ENCODE data around the gene DENND6B. TPM values are rescaled to one million over a fixed set of nuclear protein-coding genes. Genes with fewer than 3 reads are reported as not detected.
"Not testable (repeated sequence)": the region's sequence is repeated elsewhere in the genome, so short reads cannot be mapped to it uniquely, and the experiment has no call there.

DENND6B gene
- polyA plus RNA-seq, 4 donors = 1.9 to 4.5 (median 2.5) TPM

DNA sequence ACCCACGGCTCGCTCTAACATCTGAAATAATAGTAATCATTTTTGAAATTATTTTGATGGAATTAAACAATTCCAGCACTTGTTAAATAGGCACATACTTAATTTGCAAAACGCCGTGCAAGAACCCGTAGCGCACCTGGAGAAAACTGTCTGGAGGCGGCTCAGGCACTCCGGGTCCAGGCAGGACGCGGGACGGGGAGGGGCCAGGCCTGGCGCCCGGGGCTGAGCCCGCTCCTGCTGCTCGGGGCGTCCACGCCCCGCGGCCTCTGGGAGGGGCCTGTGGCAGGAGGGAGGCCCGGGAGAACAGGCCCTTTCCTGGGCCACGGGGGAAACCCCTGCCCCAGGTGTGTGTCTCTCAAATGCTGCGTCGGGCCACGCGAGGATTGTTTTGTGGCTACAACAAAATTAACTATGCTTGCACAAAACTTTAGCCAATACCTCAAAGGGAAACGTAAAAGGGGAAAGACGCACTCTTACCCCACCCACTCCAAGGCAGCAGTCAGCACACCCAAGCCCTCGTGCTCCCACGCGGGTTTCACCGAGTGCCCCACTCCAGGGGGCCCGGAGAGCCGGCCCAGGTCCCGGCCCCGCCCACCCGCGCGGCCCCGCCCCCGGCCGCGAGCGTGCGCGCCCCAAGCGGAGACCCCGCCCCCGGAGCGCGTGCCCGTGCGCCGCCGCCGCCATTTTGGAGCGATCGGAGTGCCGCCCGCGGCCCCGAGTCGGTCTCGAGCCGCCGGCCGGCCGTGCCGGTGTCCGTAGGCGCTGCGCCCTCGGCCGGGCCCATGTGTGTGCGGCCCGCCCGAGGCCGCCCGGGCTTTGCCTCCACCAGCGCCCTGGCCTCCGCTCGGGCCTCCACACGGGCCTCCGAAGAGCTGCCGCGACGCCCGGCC is 16.1 kb upstream of the DENND6B start, which contains the start of gene PPP6R2:
TSS of gene PPP6R2 (plus strand) at position 677 of the 890 bp plus-strand sequence. CDS start 50,582 bp downstream, outside the sequence.
- peaks cover 0 to 7% (median 0%) of the 10 kb centered on the region in 3 donors for H3K4me1 ChIP-seq (ENCODE audit: control insufficient read depth in 3 of 3, insufficient read depth in 2 of 3, low read depth in 1 of 3, low read length in 2 of 3)
- no peaks in the 10 kb centered on the region for H3K9me3 ChIP-seq (ENCODE audit: control insufficient read depth in 2 of 2, insufficient read depth in 1 of 2, low read depth in 1 of 2, low read length in 1 of 2)
- DNase-seq (peak; percentile 82 to 90), FAIRE-seq (no peak)
- H3K27ac ChIP-seq (ENCODE audit: low read depth in 1 of 3, low read length in 2 of 3) = peak within 1 kb of the TSS; percentile 47 to 83 (median 68)
- peaks cover 0 to 10% (median 1%) of the 10 kb centered on the region in 3 donors for H3K36me3 ChIP-seq (ENCODE audit: control insufficient read depth in 3 of 3, insufficient read depth in 2 of 3, low read depth in 1 of 3, low read length in 3 of 3)
- WGBS, 3 donors = 0% methylated on average over 44 to 87 of the region's 87 CpGs
- peak within 1 kb of the TSS; percentile 60 to 94 (median 81) for H3K4me3 ChIP-seq (ENCODE audit: low read depth in 1 of 3, low read length in 3 of 3)
- no peaks in the 10 kb centered on the region for H3K27me3 ChIP-seq (ENCODE audit: control insufficient read depth in 3 of 3, insufficient read depth in 3 of 3, low read length in 3 of 3)

DNA sequence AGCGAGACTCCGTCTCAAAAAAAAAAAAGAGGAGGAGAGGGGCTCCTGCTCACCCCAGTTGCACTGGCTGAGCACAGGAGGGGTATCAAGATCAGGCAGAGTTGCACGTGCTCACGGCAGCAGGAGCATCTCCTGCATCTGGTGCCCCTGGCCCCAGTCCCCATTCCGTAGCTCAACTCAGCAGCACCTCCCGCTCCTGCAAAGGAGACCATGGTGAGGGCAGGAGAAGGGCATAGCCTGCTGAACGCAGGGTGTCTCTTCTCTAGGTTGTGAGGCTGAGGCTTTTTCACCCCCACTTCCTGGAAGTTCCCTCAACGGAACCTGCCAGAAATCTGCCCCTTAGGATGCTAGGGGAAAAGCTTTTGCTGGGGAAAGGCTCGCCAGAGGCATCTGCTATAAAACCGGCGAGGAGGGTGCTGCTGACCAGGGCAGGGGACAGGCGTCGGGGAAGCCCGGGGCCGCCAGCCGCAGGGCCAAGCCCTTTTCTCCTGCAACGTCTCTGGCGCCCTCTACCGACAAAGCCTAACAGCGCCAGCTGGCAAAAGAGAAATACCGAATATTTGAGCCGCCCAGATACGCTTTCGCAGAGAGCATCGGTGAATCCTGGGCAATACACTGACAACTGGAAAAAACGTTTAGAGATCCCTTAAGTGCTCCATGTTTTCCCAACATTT is 15.3 kb upstream of the DENND6B start:
- Histone ChIP-seq H3K36me3 (ENCODE audit: control insufficient read depth in 3 of 3, insufficient read depth in 2 of 3, low read depth in 1 of 3, low read length in 3 of 3) (peaks cover 0 to 6% (median 1%) of the 10 kb centered on the region in 3 donors), H3K27me3 (ENCODE audit: control insufficient read depth in 3 of 3, insufficient read depth in 3 of 3, low read length in 3 of 3) (no peaks in the 10 kb centered on the region), H3K4me1 (ENCODE audit: control insufficient read depth in 3 of 3, insufficient read depth in 2 of 3, low read depth in 1 of 3, low read length in 2 of 3) (peaks cover 0 to 7% (median 0%) of the 10 kb centered on the region in 3 donors), H3K4me3 (ENCODE audit: low read depth in 1 of 3, low read length in 3 of 3) (peak overlapping the region; percentile 52 to 94 (median 81)), H3K9me3 (ENCODE audit: control insufficient read depth in 2 of 2, insufficient read depth in 1 of 2, low read depth in 1 of 2, low read length in 1 of 2) (no peaks in the 10 kb centered on the region), H3K27ac (ENCODE audit: low read depth in 1 of 3, low read length in 2 of 3) (peak overlapping the region; percentile 43 to 83 (median 68))
- FAIRE-seq = no peak
- DNase-seq = peak; percentile 84 to 93
- 0 to 13% (median 4%) methylated on average over 22 to 26 of the region's 26 CpGs for whole genome bisulfite sequencing, 3 donors

DNA sequence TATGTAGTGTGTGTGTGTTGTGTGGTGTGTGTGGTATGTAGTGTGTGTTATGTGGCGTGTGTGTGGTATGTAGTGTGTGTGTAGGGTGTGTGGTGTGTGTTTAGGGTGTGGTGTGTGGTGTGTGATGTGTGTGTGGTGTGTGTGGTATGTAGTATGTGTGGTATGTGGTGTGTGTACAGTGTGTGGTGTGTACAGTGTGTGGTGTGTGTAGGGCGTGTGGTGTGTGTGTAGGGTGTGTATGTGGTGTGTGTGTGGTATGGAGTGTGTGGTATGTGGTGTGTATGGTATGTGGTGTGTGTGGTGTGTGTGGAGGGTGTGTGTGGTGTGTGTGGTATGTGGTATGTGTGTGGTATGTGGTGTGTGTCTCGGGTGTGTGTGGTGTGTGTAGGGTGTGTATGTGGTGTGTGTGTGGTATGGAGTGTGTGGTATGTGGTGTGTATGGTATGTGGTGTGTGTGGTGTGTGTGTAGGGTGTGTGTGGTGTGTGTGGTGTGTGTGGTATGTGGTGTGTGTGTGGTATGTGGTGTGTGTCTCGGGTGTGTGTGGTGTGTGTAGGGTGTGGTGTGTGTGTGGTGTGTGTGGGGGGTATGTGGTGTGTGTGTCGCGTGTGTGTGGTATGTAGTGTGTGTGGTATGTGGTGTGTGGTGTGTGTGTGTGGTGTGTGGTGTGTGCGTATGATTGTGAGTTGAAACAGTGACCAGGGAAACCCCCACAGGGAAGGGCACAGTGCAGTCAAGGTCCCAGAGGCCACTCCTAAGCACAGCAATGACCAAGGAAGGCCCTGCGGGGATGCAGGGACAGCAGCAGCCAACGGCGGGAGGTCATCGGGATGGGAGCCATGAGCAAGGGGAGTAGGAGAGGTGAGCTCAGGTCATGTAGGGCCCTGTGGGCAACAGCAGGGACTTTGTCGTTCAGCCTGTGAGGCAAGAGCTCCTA is 13.4 kb upstream of the DENND6B start:
- Histone ChIP-seq H3K27ac (ENCODE audit: low read depth in 1 of 3, low read length in 2 of 3) (no peak overlapping the region), H3K9me3 (ENCODE audit: control insufficient read depth in 2 of 2, insufficient read depth in 1 of 2, low read depth in 1 of 2, low read length in 1 of 2) (no peaks in the 10 kb centered on the region), H3K4me3 (ENCODE audit: low read depth in 1 of 3, low read length in 3 of 3) (no peak overlapping the region), H3K4me1 (ENCODE audit: control insufficient read depth in 3 of 3, insufficient read depth in 2 of 3, low read depth in 1 of 3, low read length in 2 of 3) (peaks cover 0 to 3% (median 0%) of the 10 kb centered on the region in 3 donors), H3K27me3 (ENCODE audit: control insufficient read depth in 3 of 3, insufficient read depth in 3 of 3, low read length in 3 of 3) (no peaks in the 10 kb centered on the region), H3K36me3 (ENCODE audit: control insufficient read depth in 3 of 3, insufficient read depth in 2 of 3, low read depth in 1 of 3, low read length in 3 of 3) (no peaks in the 10 kb centered on the region)
- WGBS, 3 donors = 68 to 75% (median 75%) methylated on average over 12 of the region's 12 CpGs
- peak in 1 of 2 donors; percentile 16 for DNase-seq
- FAIRE-seq = no peak

DNA sequence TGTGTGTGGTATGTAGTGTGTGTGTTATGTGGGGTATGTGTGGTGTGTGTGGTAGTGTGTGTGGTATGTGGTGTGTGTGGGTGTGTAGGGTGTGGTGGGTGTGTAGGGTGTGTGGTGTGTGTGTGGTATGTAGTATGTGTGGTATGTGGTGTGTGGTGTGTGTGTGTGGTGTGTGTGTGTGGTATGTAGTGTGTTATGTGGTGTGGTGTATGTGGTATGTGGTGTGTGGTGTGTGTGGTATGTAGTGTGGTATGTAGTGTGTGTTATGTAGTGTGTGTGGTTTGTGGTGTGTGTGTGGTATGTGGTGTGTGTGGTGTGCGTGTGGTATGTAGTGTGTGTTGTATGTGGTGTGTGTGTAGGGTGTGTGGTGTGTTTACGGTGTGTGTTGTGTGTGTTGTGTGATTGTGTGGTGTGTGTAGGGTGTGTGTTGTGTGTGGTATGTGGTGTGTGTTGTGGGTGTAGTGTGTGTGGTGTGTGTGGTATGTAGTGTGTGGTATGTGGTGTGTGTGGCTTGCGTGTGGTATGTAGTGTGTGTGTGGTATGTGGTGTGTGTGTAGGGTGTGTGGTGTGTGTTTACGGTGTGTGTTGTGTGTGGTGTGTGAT is 12.1 kb upstream of the DENND6B start:
- H3K36me3 ChIP-seq (ENCODE audit: control insufficient read depth in 3 of 3, insufficient read depth in 2 of 3, low read depth in 1 of 3, low read length in 3 of 3) = no peaks in the 10 kb centered on the region
- no peaks in the 10 kb centered on the region for H3K9me3 ChIP-seq (ENCODE audit: control insufficient read depth in 2 of 2, insufficient read depth in 1 of 2, low read depth in 1 of 2, low read length in 1 of 2)
- FAIRE-seq = no peak
- no peaks in the 10 kb centered on the region for H3K27me3 ChIP-seq (ENCODE audit: control insufficient read depth in 3 of 3, insufficient read depth in 3 of 3, low read length in 3 of 3)
- peaks cover 0 to 3% (median 0%) of the 10 kb centered on the region in 3 donors for H3K4me1 ChIP-seq (ENCODE audit: control insufficient read depth in 3 of 3, insufficient read depth in 2 of 3, low read depth in 1 of 3, low read length in 2 of 3)
- no peak for DNase-seq
- no peak overlapping the region for H3K27ac ChIP-seq (ENCODE audit: low read depth in 1 of 3, low read length in 2 of 3)
- WGBS, 3 donors = 98 to 100% (median 99%) methylated on average over 4 of the region's 4 CpGs
- H3K4me3 ChIP-seq (ENCODE audit: low read depth in 1 of 3, low read length in 3 of 3) = no peak overlapping the region

DNA sequence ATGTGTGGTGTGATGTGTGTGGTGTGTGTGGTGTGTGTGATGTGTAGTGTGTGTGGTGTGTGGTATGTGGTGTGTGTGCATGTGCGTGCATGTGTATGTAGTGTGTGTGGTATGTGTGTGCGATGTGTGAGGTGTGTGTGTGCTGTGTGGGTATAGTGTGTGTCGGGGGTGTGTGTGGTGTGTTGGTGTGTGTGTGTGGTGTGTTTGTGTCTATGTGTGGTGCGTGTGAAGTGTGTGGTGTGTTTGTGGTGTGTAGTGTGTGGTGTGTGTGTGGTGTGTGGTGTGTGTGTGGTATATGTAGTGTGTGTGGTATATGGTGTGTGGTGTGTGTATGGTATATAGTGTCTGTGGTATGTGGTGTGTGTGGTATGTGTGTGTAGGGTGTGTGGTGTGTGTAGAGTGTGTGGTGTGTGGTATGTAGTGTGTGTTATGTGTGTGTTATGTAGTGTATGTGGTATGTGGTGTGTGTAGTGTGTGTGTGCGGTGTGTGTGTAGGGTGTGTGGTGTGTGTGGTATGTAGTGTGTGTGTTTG is 11.3 kb upstream of the DENND6B start:
- DNase-seq = no peak
- H3K9me3 ChIP-seq (ENCODE audit: control insufficient read depth in 2 of 2, insufficient read depth in 1 of 2, low read depth in 1 of 2, low read length in 1 of 2) = no peaks in the 10 kb centered on the region
- no peaks in the 10 kb centered on the region for H3K36me3 ChIP-seq (ENCODE audit: control insufficient read depth in 3 of 3, insufficient read depth in 2 of 3, low read depth in 1 of 3, low read length in 3 of 3)
- H3K4me3 ChIP-seq (ENCODE audit: low read depth in 1 of 3, low read length in 3 of 3) = no peak overlapping the region
- no peaks in the 10 kb centered on the region for H3K27me3 ChIP-seq (ENCODE audit: control insufficient read depth in 3 of 3, insufficient read depth in 3 of 3, low read length in 3 of 3)
- WGBS, 3 donors = 95 to 97% (median 97%) methylated on average over 5 of the region's 5 CpGs
- no peak for FAIRE-seq
- H3K4me1 ChIP-seq (ENCODE audit: control insufficient read depth in 3 of 3, insufficient read depth in 2 of 3, low read depth in 1 of 3, low read length in 2 of 3) = peaks cover 0 to 3% (median 0%) of the 10 kb centered on the region in 3 donors
- H3K27ac ChIP-seq (ENCODE audit: low read depth in 1 of 3, low read length in 2 of 3) = no peak overlapping the region

DNA sequence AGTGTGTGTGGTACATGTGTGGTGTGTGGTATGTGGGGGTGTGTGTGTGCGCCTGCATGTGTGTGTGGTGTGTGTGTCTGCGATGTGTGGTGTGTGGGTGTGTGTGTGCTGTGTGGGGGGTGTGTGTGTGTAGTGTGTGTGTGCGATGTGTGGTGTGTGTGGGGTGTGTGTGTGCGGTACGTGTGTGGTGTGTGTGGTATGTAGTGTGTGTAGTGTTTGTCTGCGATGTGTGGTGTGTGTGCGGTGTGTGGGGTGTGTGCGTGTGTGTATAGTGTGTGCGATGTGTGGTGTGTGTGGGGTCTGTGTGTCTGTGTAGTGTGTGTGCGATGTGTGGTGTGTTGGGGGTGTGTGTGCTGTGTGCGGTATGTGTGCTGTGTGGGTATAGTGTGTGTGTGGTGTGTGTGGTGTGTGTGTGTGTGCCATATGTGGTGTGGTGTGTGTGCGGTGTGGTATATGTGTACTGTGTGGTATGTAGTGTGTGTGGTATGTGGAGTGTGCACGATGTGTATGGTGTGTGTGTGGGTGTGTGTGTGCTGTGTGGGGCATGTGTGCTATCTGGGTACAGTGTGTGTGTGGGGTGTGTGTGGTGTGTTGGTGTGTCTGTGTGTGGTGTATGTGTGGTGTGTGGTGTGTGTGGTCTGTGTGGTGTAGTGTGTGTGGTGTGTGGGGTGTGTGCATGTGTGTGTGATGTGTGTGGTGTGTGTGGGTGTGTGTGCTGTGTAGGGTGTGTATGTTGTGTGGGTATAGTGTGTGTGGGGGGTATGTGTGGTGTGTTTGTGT is 10.6 kb upstream of the DENND6B start:
- no peak overlapping the region for H3K27ac ChIP-seq (ENCODE audit: low read depth in 1 of 3, low read length in 2 of 3)
- no peaks in the 10 kb centered on the region for H3K27me3 ChIP-seq (ENCODE audit: control insufficient read depth in 3 of 3, insufficient read depth in 3 of 3, low read length in 3 of 3)
- no peak overlapping the region for H3K4me3 ChIP-seq (ENCODE audit: low read depth in 1 of 3, low read length in 3 of 3)
- DNase-seq = no peak
- 96 to 97% (median 97%) methylated on average over 13 of the region's 13 CpGs for WGBS, 3 donors
- FAIRE-seq = no peak
- peaks cover 0 to 3% (median 0%) of the 10 kb centered on the region in 3 donors for H3K4me1 ChIP-seq (ENCODE audit: control insufficient read depth in 3 of 3, insufficient read depth in 2 of 3, low read depth in 1 of 3, low read length in 2 of 3)
- no peaks in the 10 kb centered on the region for H3K9me3 ChIP-seq (ENCODE audit: control insufficient read depth in 2 of 2, insufficient read depth in 1 of 2, low read depth in 1 of 2, low read length in 1 of 2)
- H3K36me3 ChIP-seq (ENCODE audit: control insufficient read depth in 3 of 3, insufficient read depth in 2 of 3, low read depth in 1 of 3, low read length in 3 of 3) = no peaks in the 10 kb centered on the region

DNA sequence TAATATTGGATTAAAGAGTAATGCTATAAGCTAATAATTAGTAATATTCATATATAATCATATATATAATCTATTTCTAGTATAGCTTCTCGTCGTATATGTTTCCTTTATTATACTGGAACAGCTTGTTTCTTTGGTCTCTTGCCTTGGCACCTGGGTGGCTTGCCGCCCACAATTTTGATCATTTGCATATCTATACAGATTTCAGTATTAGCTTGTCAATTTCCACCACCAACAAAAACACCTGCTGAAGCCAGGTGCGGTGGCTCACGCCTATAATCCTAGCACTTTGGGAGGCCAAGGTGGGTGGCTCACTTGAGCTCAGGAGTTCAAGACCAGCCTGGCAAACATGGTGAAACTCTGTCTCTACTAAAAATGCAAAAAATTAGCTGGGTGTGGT is 7.6 kb upstream of the DENND6B start:
- not testable (repeated sequence) for H3K9me3 ChIP-seq (ENCODE audit: control insufficient read depth in 2 of 2, insufficient read depth in 1 of 2, low read depth in 1 of 2, low read length in 1 of 2); H3K27me3 ChIP-seq (ENCODE audit: control insufficient read depth in 3 of 3, insufficient read depth in 3 of 3, low read length in 3 of 3); H3K4me1 ChIP-seq (ENCODE audit: control insufficient read depth in 3 of 3, insufficient read depth in 2 of 3, low read depth in 1 of 3, low read length in 2 of 3); DNase-seq; H3K4me3 ChIP-seq (ENCODE audit: low read depth in 1 of 3, low read length in 3 of 3); H3K36me3 ChIP-seq (ENCODE audit: control insufficient read depth in 3 of 3, insufficient read depth in 2 of 3, low read depth in 1 of 3, low read length in 3 of 3); FAIRE-seq
- peak overlapping the region in 1 of 3 donors; percentile 67 for H3K27ac ChIP-seq (ENCODE audit: low read depth in 1 of 3, low read length in 2 of 3)
- 18 to 60% (median 46%) methylated on average over 5 of the region's 5 CpGs for WGBS, 3 donors

Data from small intestine (tissue), 7 donors.